GF-D8 (cell line): Measurements from ENCODE around the gene CHAF1B.
"Not testable (repeated sequence)": the region's sequence is repeated elsewhere in the genome, so short reads cannot be mapped to it uniquely, and the experiment has no call there.

Experiments used
- DNase-seq: peaks from one replicate; lab custom pipeline; 2025; lab: John Stamatoyannopoulos, UW

CHAF1B gene

DNA sequence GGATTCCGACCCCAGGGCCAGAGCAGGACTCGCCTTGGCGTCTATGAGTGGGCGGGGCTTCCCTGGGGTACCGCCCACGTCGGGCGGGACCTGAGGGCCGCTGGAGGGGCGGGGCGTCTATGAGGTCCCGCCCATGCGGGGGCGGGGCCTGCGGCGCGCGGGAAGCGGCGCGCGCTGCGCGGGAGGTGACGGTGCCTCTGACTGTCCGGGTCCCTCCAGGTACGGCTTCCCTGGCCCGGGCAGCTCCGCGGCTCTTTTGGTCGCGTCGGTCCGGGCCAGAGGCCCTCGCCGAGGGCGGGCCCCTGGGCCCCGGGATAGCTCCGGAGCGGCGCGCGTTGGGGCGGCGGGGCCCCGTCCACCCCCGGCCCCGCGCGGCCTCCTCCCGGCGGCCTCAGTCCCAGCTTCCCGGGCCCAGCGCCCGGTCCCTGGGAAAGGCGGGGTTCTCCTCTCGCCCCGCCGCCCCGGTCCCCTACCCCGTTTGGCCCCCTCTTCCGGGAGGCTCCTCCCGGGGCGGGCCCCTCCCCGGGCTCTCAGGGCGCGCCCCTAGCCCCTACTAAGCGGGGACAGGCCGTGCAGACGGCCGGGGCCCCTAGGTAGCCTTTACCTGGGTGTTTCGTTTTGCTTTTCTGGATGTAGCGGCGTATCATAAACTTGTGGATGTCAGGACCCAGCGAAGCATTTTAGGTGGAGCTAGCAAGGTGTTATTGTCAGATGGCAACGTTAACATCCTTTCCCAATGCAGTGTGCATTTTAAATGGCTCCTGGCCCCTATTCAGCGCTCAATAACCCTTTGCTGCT is at the start of gene CHAF1B:
Gene CHAF1B, plus strand, starts transcription at position 160 of the 798 bp plus-strand sequence. CDS start 745 bp downstream, outside the sequence.
- peak; percentile 33 for DNase-seq

DNA sequence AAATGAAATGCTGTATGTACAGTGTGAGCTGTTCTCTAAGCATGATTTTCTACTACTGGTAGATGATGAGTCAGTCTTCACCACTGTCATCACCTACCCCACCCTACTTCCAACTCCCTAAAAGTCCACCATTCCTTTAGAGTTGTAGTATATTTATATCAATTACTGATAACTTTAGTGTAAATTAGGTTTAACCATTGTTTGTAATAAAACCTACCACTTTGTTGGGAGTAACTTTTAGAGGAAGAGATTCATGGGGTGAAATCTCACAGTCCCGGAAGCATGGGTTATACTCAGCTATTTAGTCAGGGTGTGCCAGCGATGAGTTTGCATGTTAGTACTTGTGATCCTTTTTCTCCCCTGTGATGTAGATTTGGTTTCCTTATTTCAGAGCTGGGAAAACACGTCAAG is 48.1 kb upstream of the CHAF1B start:
- DNase-seq = no peak

GRCh38 chr21:36338975-36339374 is 46.2 kb upstream of the CHAF1B start:
- DNase-seq = no peak

GRCh38 chr21:36342581-36342980 is 42.6 kb upstream of the CHAF1B start:
- not testable (repeated sequence) for DNase-seq

- DNase-seq = no peak
These were observed 40.3 kb upstream of the CHAF1B start for GRCh38 chr21:36344931-36345330.

GRCh38 chr21:36347278-36347961 is 37.8 kb upstream of the CHAF1B start:
- no peak for DNase-seq

- no peak for DNase-seq
These were observed 37.2 kb upstream of the CHAF1B start for GRCh38 chr21:36347962-36348328.

- DNase-seq = no peak
These were observed 35.9 kb upstream of the CHAF1B start for GRCh38 chr21:36349315-36349714.

DNA sequence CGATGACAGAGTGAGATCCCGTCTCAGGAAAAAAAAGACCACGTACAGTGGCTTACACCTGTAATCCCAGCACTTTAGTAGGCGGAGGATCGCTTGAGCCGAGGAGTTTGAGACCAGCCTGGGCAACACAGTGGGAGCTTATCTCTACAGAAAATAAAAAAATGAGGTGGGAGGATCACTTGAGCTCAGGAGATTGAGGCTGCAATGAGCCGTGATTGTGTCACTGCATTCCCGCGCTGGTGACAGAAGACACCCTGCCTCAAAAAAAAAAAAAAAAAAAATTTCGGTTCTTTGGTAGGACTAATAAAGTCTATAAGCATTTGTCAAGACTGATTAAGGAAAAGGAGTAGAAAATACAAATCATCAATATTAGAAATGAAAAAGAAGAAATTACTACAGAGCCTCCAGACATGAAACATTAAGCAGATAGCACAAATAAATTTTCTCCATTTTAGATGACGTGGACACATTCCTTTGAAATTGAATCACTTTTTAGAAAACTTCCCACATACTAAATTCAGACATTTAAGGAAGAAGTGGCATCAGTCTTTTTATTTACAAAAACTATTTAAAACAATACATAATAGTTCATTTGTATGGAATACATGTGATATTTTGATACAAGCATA is 34.8 kb upstream of the CHAF1B start:
- no peak for DNase-seq

DNA sequence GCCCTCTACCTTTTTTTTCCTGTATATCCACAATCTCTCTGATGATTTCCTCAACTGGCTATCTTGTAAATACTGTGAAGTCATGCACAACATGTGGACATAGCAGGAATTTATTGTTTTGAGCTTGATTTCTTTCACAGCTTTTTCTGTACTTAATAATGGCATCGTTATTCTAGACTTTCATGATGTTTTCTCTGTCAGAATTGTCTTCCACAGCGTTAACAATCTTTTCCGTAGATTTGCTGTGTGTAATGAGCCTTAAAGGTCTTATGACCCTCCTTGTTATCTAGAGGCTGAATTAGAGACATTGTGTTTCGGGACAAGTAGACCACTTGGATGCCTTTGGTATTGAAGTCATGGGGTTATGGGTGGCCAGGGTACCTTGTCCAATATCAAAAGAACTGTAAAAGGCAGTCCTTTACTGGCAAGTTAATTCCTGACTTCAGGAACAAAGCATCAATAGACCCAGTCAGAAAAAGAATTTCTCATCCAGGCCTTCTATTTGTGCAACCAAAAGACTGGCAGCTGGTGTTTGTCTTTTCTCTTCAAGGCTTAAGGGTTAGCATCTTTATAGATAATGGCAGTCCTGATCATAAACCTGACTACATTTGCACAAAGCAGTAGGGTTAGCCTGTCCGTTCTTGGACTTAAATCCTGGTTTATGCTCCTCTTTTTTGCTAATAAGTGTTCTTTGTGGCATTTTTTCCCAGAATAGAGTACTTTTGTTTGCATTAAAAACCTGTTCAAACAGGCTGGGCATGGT is 30.1 kb upstream of the CHAF1B start:
- DNase-seq = no peak

DNA sequence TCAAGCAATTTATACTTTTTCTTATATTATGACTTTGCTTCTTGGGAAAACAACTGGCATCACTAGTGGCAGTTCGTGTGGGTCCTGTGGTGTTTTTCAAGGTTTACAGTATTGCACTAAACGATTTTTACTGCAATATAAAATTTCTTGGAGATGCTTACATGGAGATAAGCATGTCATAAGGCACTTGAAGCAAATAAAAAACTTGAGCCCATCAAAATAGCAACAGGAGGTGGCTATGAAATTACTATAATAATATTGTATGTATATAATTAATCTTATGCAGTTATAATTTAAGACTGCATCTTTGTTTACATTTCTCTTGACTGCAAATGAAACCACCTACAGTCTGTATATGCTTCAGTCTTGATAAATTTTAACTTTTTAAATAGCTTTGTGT is 29.3 kb upstream of the CHAF1B start:
- DNase-seq = no peak

DNA sequence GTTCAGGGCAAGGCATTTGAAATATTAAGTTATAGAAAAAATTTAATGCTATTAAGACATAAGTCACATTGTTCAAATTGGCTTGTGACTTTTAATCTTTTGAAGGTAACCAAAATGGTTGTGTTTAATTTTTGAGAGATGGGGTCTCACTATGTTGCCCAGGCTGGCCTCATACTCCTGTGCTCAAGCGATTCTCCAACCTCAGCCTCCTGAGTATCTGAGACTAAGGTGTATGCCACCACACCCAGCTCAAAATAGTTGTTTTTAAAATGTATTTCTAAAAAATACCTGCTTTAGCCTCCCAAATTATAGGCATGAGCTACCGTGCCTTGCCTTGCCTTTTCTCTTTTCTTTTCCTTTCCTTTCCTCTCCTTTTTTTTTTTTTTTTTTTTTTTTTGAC is 26.0 kb upstream of the CHAF1B start:
- DNase-seq = no peak

- DNase-seq = no peak
These were observed 16.0 kb upstream of the CHAF1B start for GRCh38 chr21:36369064-36369685.

DNA sequence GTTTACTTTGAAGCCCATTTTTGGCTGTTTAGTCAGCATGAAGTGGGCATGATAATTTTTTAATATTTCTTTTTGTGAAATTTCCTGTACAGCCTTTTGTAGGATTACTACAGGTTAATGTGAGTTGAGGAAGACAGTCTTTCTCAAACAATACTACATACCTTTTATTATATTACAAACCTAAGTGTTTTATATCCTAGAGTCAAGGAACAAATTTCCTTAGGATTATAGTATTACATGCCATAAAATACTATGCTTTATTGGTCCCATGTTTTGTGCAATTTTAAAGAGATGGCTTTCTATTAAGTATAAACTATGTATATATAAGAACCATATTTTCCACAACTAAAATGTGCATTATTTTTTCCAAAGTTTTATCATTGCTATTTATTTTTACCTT is 9.2 kb upstream of the CHAF1B start:
- DNase-seq = no peak

DNA sequence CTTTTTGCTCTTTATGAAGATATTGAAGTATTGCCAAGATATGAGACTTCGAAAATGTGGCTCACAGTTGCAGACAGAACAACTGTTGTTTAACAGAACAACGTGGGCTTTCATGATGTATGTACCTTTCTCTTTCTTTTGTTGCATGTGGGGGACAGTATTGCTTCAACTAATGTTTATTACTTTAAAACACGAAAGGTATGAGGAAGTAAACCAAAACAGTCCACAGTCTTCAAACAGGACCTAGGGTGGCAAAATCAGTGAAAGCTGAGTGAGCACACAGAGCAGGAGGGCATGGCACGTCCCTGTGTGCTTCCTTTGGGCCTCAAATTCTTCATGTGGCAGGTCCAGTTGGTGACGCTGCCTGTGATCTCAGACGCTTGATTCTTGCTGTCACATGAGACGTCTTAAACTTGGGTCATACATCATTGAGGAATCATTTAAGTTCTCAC is 7.8 kb upstream of the CHAF1B start:
- DNase-seq = no peak

GRCh38 chr21:36379251-36379650 is 5.9 kb upstream of the CHAF1B start:
- DNase-seq = no peak

DNA sequence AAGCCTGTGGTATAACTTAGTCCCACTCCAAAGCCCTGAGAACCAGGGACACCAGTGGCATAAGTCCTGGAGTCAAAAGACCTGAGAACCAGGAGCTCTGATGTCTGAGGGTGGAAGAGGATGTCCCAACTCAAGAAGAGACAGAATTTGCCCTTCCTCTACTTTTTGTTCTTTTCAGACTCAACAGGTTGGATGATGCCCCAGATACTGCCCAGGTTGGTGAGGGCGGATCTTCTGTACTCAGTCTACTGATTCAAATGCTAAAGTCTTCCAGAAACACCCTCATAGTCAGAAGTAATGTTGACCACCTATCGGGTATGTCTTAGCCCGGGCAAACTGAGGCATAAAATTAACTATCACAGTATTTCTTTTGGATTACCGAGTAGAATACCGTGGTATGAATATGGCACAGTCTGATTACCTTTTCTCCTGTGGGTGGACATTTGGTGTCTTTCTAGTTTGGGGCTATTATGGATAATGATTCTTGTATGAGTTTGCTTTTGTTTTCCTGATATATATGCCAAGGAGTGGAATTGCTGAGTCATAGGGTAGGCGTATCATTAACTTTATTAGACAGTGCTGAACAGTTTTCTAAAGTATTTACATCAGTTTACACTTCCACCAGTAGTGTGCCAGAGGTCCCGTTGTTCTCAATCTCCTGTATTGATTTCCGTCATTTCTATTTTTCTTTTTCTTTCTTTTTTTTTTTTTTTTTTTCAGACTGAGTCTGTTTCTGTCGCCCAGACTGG is 3.2 kb upstream of the CHAF1B start:
- no peak for DNase-seq

GRCh38 chr21:36382722-36383121 is 2.5 kb upstream of the CHAF1B start:
- not testable (repeated sequence) for DNase-seq

DNA sequence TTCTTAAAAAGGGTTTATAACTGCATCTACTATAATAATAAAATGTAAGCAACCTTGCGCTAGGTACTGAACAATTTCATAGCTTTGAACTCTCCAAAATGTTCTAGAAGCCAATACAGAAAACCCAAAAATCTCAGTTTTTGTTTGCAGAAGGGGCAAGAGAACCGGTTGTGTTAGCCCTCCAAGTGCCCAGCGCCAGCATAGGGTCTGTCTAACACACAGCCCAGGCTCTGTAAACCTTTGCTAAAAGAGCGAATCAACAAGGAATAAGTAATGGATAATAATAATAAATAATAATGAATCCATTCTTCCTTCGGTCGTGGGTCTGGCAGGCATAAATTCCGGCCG is 333 bp upstream of the CHAF1B start:
- no peak for DNase-seq

DNA sequence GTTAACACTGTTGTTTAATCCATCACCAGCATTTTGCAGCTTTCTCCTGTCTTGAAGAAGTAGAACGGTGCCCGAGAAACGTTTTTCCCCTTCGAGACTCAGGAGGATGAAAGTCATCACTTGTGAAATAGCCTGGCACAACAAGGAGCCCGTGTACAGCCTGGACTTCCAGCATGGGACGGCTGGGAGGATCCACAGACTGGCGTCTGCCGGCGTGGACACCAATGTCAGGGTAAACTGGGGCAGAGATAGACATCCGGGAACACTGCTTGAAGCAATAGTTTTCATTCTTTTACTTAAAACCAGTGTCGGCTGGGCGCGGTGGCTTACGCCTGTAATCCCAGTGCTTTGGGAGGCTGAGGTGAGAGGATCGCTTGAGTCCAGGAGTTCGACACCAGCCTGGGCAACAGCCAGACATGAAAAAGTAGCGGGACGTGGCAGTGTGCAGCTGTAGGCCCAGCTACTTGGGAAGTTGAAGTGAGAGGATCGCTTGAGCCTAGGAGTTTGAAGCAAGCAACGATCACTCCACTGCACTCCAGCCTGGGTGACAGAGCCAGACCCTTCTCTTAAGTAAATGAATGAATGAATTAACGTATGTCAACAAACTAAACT is 945 bp downstream of the CHAF1B start:
- DNase-seq = no peak

- no peak for DNase-seq
These were observed 2.9 kb downstream of the CHAF1B start for GRCh38 chr21:36388096-36388495.
